Measurements from ENCODE around the gene ENTPD1. TPM values are rescaled to one million over a fixed set of nuclear protein-coding genes. Genes with fewer than 3 reads are reported as not detected.

Gene ENTPD1
- polyA plus RNA-seq, 1 donor (not counting 4 experiments of a cell fraction or from before 2014, with no cell fraction given): 0.03 TPM

- Histone ChIP-seq H3K27ac (ENCODE audit: control insufficient read depth, insufficient read depth, low read length) (no peak overlapping the region), H3K27me3 (ENCODE audit: control insufficient read depth, extremely low read depth, insufficient read depth, low read length) (no peaks in the 10 kb centered on the region), H3K4me1 (ENCODE audit: control insufficient read depth, extremely low read depth, insufficient read depth, low read length) (no peaks in the 10 kb centered on the region), H3K36me3 (ENCODE audit: control insufficient read depth in 2 of 2, extremely low read depth in 1 of 2, insufficient read depth in 2 of 2, low read length in 2 of 2) (no peaks in the 10 kb centered on the region), H3K79me2 (ENCODE audit: control insufficient read depth, insufficient read depth, low read length) (no peaks in the 10 kb centered on the region), H3K9me3 (ENCODE audit: control insufficient read depth, low read depth, low read length) (no peaks in the 10 kb centered on the region), H2AFZ (ENCODE audit: control insufficient read depth, low read length) (no peak overlapping the region), H3K9ac (ENCODE audit: control insufficient read depth, extremely low read depth, insufficient read depth, low read length) (no peak overlapping the region), H4K20me1 (ENCODE audit: control insufficient read depth, extremely low read depth, insufficient read depth, low read length) (no peaks in the 10 kb centered on the region), H3K4me2 (ENCODE audit: control insufficient read depth, extremely low read depth, insufficient read depth, low read depth, low read length) (no peak overlapping the region), H3K4me3 (ENCODE audit: control insufficient read depth in 2 of 3, extremely low read depth in 1 of 3, insufficient read depth in 2 of 3, low read depth in 1 of 3, low read length in 3 of 3) (no peak overlapping the region), H3K9me1 (ENCODE audit: control insufficient read depth, extremely low read depth, insufficient read depth, low read length) (no peaks in the 10 kb centered on the region)
- dilution Hi-C loops (cut with MboI; ENCODE audit: extremely low pct_ligation_motif_present, low sequenced_read_pairs): no loop called here
- FAIRE-seq (no peak), DNase-seq (ENCODE audit: low read depth, low spot score) (no peak)
- no peak for TF ChIP-seq CTCF (optimal IDR thresholded peaks at IDR 0.05 in 1 of 3, IDR thresholded peaks at IDR 0.05 in 1 of 3, conservative IDR thresholded peaks at IDR 0.05 in 1 of 3; ENCODE audit: extremely low read depth in 1 of 3, insufficient read depth in 2 of 3, low read length in 3 of 3)
- TF ChIP-seq EZH2 (IDR thresholded peaks at IDR 0.05; ENCODE audit: low read length): no peak
These were observed 14.0 kb upstream of the ENTPD1 start for GRCh38 chr10:95741807-95742467.

- H3K36me3 ChIP-seq (ENCODE audit: control insufficient read depth in 2 of 2, extremely low read depth in 1 of 2, insufficient read depth in 2 of 2, low read length in 2 of 2): no peaks in the 10 kb centered on the region
- TF ChIP-seq CTCF (optimal IDR thresholded peaks at IDR 0.05 in 1 of 3, IDR thresholded peaks at IDR 0.05 in 1 of 3, conservative IDR thresholded peaks at IDR 0.05 in 1 of 3; ENCODE audit: extremely low read depth in 1 of 3, insufficient read depth in 2 of 3, low read length in 3 of 3) (no peak), EZH2 (IDR thresholded peaks at IDR 0.05; ENCODE audit: low read length) (no peak)
- H3K27me3 ChIP-seq (ENCODE audit: control insufficient read depth, extremely low read depth, insufficient read depth, low read length): no peaks in the 10 kb centered on the region
- no peak for FAIRE-seq
- no peaks in the 10 kb centered on the region for H3K9me3 ChIP-seq (ENCODE audit: control insufficient read depth, low read depth, low read length)
- no peaks in the 10 kb centered on the region for H4K20me1 ChIP-seq (ENCODE audit: control insufficient read depth, extremely low read depth, insufficient read depth, low read length)
- no peak overlapping the region for H2AFZ ChIP-seq (ENCODE audit: control insufficient read depth, low read length)
- no peak overlapping the region for H3K4me2 ChIP-seq (ENCODE audit: control insufficient read depth, extremely low read depth, insufficient read depth, low read depth, low read length)
- no peak for DNase-seq (ENCODE audit: low read depth, low spot score)
- no peaks in the 10 kb centered on the region for H3K4me1 ChIP-seq (ENCODE audit: control insufficient read depth, extremely low read depth, insufficient read depth, low read length)
- no peaks in the 10 kb centered on the region for H3K9me1 ChIP-seq (ENCODE audit: control insufficient read depth, extremely low read depth, insufficient read depth, low read length)
- H3K79me2 ChIP-seq (ENCODE audit: control insufficient read depth, insufficient read depth, low read length): no peaks in the 10 kb centered on the region
- dilution Hi-C loops (cut with MboI; ENCODE audit: extremely low pct_ligation_motif_present, low sequenced_read_pairs): no loop called here
- H3K27ac ChIP-seq (ENCODE audit: control insufficient read depth, insufficient read depth, low read length): no peak overlapping the region
- H3K4me3 ChIP-seq (ENCODE audit: control insufficient read depth in 2 of 3, extremely low read depth in 1 of 3, insufficient read depth in 2 of 3, low read depth in 1 of 3, low read length in 3 of 3): no peak overlapping the region
- no peak overlapping the region for H3K9ac ChIP-seq (ENCODE audit: control insufficient read depth, extremely low read depth, insufficient read depth, low read length)
These were observed 13.5 kb upstream of the ENTPD1 start for GRCh38 chr10:95742485-95742884.

Measured in keratinocyte (primary cell).